HepG2 (cell line): ENCODE measurements around the gene TEC. TPM values are rescaled to one million over a fixed set of nuclear protein-coding genes. Genes with fewer than 3 reads are reported as not detected.
A peak's percentile ranks its signal among the peaks of the same experiment; 100 is the strongest.

ENCODE experiments used
- CBX1 ChIP-seq: IDR thresholded peaks from one replicate; pipeline ENCODE4 v1.6.1; 2016; ENCODE audit warnings: antibody characterized with exemption, low read depth
- DPF2 ChIP-seq: sonication (generic); formaldehyde crosslinking; IDR thresholded peaks from 2 replicates; pipeline ENCODE4 v1.4.0; 2020; ENCODE audit warnings: mild to moderate bottlenecking, low read depth, missing genetic modification reagents, borderline replicate concordance
- GABPA ChIP-seq, 2 experiments: IDR thresholded peaks; 2 replicates each; pipeline ENCODE4 v1.6.1; 2011 to 2016; ENCODE audit warnings: low read depth in 2 of 2, low read length in 1 of 2, missing biosample characterization in 1 of 2, missing genetic modification characterization in 1 of 2
- HNF1A ChIP-seq, 2 experiments: sonication (generic) in 1 of 2; formaldehyde crosslinking in 1 of 2; IDR thresholded peaks; 2 replicates each; pipeline versions ENCODE4 v1.4.0 to v1.6.1; 2016 to 2020; ENCODE audit warnings: borderline replicate concordance in 1 of 2, low read depth in 1 of 2, mild to moderate bottlenecking in 1 of 2, missing genetic modification reagents in 1 of 2
- MEIS1 ChIP-seq: sonication (generic); formaldehyde crosslinking; IDR thresholded peaks from 2 replicates; pipeline ENCODE4 v1.9.0; 2021; ENCODE audit warnings: mild to moderate bottlenecking, missing genetic modification reagents, moderate library complexity, borderline replicate concordance
- NR3C1 ChIP-seq: sonication (generic); formaldehyde crosslinking; IDR thresholded peaks from 2 replicates; pipeline ENCODE4 v1.4.0; 2020; ENCODE audit warnings: missing genetic modification reagents
- POGZ ChIP-seq: sonication (generic); formaldehyde crosslinking; IDR thresholded peaks from 2 replicates; pipeline ENCODE4 v1.4.0; 2020; ENCODE audit warnings: mild to moderate bottlenecking, missing genetic modification reagents
- POLR2G ChIP-seq: fragments of 200-400 bp; formaldehyde crosslinking; IDR thresholded peaks from 2 replicates; pipeline ENCODE4 v1.6.1; 2018; ENCODE audit warnings: mild to moderate bottlenecking, low read depth, low read length, moderate library complexity
- RNF219 ChIP-seq: sonication (generic); formaldehyde crosslinking; IDR thresholded peaks from 2 replicates; pipeline ENCODE4 v1.5.0; 2020; ENCODE audit warnings: mild to moderate bottlenecking, missing genetic modification reagents
- SMAD3 ChIP-seq: sonication (generic); formaldehyde crosslinking; IDR thresholded peaks from 2 replicates; pipeline ENCODE4 v1.4.0; 2020; ENCODE audit warnings: missing genetic modification reagents
- TEF ChIP-seq: sonication (generic); formaldehyde crosslinking; IDR thresholded peaks from 2 replicates; pipeline ENCODE4 v1.5.0; 2020; ENCODE audit warnings: missing genetic modification reagents
- THAP8 ChIP-seq: sonication (generic); formaldehyde crosslinking; IDR thresholded peaks from 2 replicates; pipeline ENCODE4 v1.5.1; 2020; ENCODE audit warnings: missing genetic modification reagents, mild to moderate bottlenecking, borderline replicate concordance
- ZBED4 ChIP-seq: sonication (generic); formaldehyde crosslinking; IDR thresholded peaks from 2 replicates; pipeline ENCODE4 v1.4.0; 2020; ENCODE audit warnings: missing genetic modification reagents, borderline replicate concordance
- ZBTB3 ChIP-seq: sonication (generic); formaldehyde crosslinking; IDR thresholded peaks from 2 replicates; pipeline ENCODE4 v1.4.0; 2020; ENCODE audit warnings: low read depth, mild to moderate bottlenecking, moderate library complexity, missing genetic modification reagents, borderline replicate concordance
- ZNF572 ChIP-seq: sonication (generic); formaldehyde crosslinking; IDR thresholded peaks from 2 replicates; pipeline ENCODE4 v1.5.1; 2020; ENCODE audit warnings: mild to moderate bottlenecking, missing genetic modification reagents
- ZNF644 ChIP-seq: IDR thresholded peaks from 2 replicates; pipeline ENCODE4 v1.6.1; 2016; ENCODE audit warnings: low read depth
- polyA plus RNA-seq, 8 experiments: library from polyadenylated mRNA; depleted of rRNA in 3 of 8; stranded (reverse) in 7 of 8; unstranded in 1 of 8; fragments of >200 nt; fragmentation: Illumina TruSeq in 4 of 8; extraction: Trizol in 4 of 8; gene quantifications; 2 replicates each; pipeline versions ENCODE4 v1.2.1 to v1.2.3, GENCODE V29; 2011 to 2016; ENCODE audit warnings: low read depth in 4 of 8, missing spikeins in 1 of 8, mixed read lengths in 1 of 8; ENCODE audit not compliant: insufficient read depth in 1 of 8
- total RNA-seq, 5 experiments: library from RNA; depleted of rRNA; stranded (reverse); fragments of >200 nt; fragmentation: Illumina TruSeq; extraction: Trizol; gene quantifications; 2 replicates each; pipeline ENCODE4 v1.2.3, GENCODE V29; 2016; ENCODE audit warnings: low read depth in 1 of 5

The TEC gene
- total and polyA plus RNA-seq, 2 of the 13 experiments (the other 11 are each of a cell fraction or from before 2014, with no cell fraction given), result 0.05 to 0.20 TPM

- peak; percentile 50; the same call in 1 of the 2 replicates for TF ChIP-seq ZBED4 (CRISPR knock-in tag)
- no peak for TF ChIP-seq ZNF572 (CRISPR knock-in tag)
- no peak for TF ChIP-seq NR3C1
- TF ChIP-seq POGZ (CRISPR knock-in tag), result peak; percentile 66; the same call in 1 of the 2 replicates
- TF ChIP-seq POLR2G, result peak; percentile 54; the same call in 1 of the 2 replicates
- no peak for TF ChIP-seq TEF (CRISPR knock-in tag)
- no peak for TF ChIP-seq DPF2 (CRISPR knock-in tag)
- no peak for TF ChIP-seq ZNF644 (CRISPR knock-in tag)
- TF ChIP-seq HNF1A (IDR thresholded peaks at IDR 0.05; ENCODE audit: low read depth), result no peak
- TF ChIP-seq HNF1A (CRISPR knock-in tag; IDR thresholded peaks at IDR 0.05; ENCODE audit: borderline replicate concordance), result no peak
- no peak for TF ChIP-seq ZBTB3 (CRISPR knock-in tag)
- TF ChIP-seq MEIS1, result 0 out of 2 replicates have a peak, but pooled peaks have one; percentile 26
- no peak for TF ChIP-seq SMAD3 (CRISPR knock-in tag)
- TF ChIP-seq CBX1, result no peak
- TF ChIP-seq GABPA (IDR thresholded peaks at IDR 0.05; ENCODE audit: low read depth, low read length), result peak; percentile 29; the same call in 1 of the 2 replicates
- TF ChIP-seq GABPA (CRISPR knock-in tag; IDR thresholded peaks at IDR 0.05; ENCODE audit: low read depth), result peak; percentile 62
- no peak for TF ChIP-seq RNF219 (CRISPR knock-in tag)
- TF ChIP-seq THAP8 (CRISPR knock-in tag), result no peak
Observed at GRCh38 chr4:48269861-48270522, 354 bp upstream of the TEC start (continued).
